Measurements from ENCODE around the gene CAMK1D. TPM values are rescaled to one million over a fixed set of nuclear protein-coding genes. Genes with fewer than 3 reads are reported as not detected.

The CAMK1D gene
- total and polyA plus RNA-seq, 2 experiments from 2014 or later, result 3.5 to 6.0 TPM

DNA sequence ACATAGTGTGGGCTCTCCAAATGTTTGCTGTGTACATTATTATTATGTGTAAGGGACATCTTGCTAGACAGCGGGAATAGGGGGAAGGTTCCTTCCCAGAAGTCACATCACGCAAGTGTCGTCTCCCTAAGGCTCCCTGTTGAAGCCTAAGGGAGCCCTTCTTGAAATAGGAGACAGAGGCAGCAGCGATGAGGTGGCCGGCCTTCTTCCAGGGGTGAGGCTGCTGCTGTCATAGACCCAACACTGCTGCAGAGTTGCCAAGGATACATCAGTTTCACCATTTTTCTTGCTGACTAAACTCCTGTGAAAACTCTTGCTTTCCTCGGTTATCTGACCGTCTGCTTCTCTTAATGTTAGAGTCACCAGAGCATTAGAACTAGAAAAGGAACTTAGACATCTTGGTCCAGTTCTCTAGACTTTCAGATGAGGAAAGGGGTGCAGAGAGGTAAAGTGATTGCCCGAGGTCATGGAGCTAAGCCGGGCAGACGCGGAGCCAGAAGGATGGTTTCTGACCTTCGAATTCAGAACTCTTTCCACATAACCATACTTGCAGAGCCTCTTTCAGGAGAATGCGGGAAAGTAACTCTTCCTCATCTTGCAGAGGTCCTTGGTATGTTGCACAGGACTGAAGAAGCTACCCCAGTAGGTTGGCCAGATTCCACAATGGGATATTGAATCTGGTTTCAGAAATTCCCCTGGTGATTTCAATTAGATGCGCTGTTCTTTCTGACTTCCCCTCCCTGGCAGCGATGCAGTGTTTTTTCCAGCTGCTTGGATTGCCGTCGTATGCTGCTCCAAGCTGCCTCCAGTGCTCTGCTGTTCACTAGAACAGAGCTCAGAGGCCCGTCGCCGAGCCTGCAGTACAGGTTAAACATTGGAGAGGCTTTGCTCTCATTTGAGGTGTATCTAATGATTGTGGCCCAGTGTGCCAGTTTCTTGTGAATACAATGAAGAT lies 217.1 kb downstream of the CAMK1D start:
- Histone ChIP-seq H3K79me2 (no peaks in the 10 kb centered on the region), H3K4me1 (ENCODE audit: insufficient read depth) (no peaks in the 10 kb centered on the region), H3K27ac (no peak overlapping the region), H3K27me3 (no peaks in the 10 kb centered on the region), H2AFZ (no peak overlapping the region), H3K9me3 (ENCODE audit: low read depth) (no peaks in the 10 kb centered on the region), H3K9me2 (replicated peaks; ENCODE audit: insufficient read depth) (no peaks in the 10 kb centered on the region), H4K20me1 (ENCODE audit: insufficient read depth, poor library complexity, severe bottlenecking) (no peaks in the 10 kb centered on the region), H3K4me3 (no peak overlapping the region), H3K4me2 (no peak overlapping the region), H3K36me3 (replicated peaks; ENCODE audit: insufficient read depth, low read depth) (no peaks in the 10 kb centered on the region)
- WGBS (ENCODE audit: low lambda C conversion rate, missing lambda C conversion rate), result 86% methylated on average over 20 of the region's 20 CpGs
- TF ChIP-seq EZH2 (IDR thresholded peaks at IDR 0.05; ENCODE audit: borderline replicate concordance) (no peak), EZH2phosphoT487 (IDR thresholded peaks at IDR 0.05; ENCODE audit: low read depth, severe bottlenecking, unreplicated experiment) (no peak)
- TF ChIP-seq, protein P1, sequence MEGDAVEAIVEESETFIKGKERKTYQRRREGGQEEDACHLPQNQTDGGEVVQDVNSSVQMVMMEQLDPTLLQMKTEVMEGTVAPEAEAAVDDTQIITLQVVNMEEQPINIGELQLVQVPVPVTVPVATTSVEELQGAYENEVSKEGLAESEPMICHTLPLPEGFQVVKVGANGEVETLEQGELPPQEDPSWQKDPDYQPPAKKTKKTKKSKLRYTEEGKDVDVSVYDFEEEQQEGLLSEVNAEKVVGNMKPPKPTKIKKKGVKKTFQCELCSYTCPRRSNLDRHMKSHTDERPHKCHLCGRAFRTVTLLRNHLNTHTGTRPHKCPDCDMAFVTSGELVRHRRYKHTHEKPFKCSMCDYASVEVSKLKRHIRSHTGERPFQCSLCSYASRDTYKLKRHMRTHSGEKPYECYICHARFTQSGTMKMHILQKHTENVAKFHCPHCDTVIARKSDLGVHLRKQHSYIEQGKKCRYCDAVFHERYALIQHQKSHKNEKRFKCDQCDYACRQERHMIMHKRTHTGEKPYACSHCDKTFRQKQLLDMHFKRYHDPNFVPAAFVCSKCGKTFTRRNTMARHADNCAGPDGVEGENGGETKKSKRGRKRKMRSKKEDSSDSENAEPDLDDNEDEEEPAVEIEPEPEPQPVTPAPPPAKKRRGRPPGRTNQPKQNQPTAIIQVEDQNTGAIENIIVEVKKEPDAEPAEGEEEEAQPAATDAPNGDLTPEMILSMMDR (IDR thresholded peaks at IDR 0.05; ENCODE audit: poor library complexity), result no peak
- no peak for DNase-seq (ENCODE audit: low spot score)

DNA sequence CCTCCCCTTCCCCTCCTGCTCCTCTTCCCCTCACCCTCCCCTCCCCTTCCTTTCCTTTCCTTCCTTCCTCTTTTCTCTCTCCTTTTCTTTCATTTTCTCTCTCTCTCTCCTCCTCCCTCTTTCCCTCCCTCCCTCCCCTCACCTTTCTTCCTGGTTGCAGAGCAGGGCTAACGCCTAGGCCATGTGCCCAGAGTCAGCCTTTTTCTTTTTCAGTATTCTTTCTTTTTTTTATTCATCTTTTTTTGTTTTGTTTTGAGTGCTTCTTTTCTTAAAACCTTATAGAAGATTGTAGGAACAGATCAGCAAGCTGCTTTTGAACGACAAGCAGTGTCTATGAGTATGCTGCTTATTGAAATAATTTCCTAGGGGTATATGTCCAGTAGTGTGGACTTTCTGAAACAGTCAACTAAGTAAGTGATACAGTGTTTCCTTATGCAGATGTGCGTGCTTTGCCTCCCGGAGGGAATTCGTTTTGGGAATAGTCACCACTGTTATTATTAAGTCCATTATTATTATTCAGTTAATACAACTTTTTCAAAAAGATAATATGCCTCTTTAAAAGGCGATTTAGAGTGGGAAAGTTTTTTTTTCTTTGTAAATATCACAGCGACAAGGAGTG lies 219.2 kb downstream of the CAMK1D start:
- Histone ChIP-seq H4K20me1 (ENCODE audit: insufficient read depth, poor library complexity, severe bottlenecking) (no peaks in the 10 kb centered on the region), H2AFZ (no peak overlapping the region), H3K9me2 (replicated peaks; ENCODE audit: insufficient read depth) (no peaks in the 10 kb centered on the region), H3K4me1 (ENCODE audit: insufficient read depth) (no peaks in the 10 kb centered on the region), H3K27me3 (no peaks in the 10 kb centered on the region), H3K36me3 (replicated peaks; ENCODE audit: insufficient read depth, low read depth) (no peaks in the 10 kb centered on the region), H3K4me2 (no peak overlapping the region), H3K79me2 (no peaks in the 10 kb centered on the region), H3K27ac (no peak overlapping the region), H3K4me3 (no peak overlapping the region), H3K9me3 (ENCODE audit: low read depth) (no peaks in the 10 kb centered on the region)
- DNase-seq (ENCODE audit: low spot score), result no peak
- 81% methylated on average over 7 of the region's 7 CpGs for WGBS (ENCODE audit: low lambda C conversion rate, missing lambda C conversion rate)
- no peak for TF ChIP-seq EZH2phosphoT487 (IDR thresholded peaks at IDR 0.05; ENCODE audit: low read depth, severe bottlenecking, unreplicated experiment)

DNA sequence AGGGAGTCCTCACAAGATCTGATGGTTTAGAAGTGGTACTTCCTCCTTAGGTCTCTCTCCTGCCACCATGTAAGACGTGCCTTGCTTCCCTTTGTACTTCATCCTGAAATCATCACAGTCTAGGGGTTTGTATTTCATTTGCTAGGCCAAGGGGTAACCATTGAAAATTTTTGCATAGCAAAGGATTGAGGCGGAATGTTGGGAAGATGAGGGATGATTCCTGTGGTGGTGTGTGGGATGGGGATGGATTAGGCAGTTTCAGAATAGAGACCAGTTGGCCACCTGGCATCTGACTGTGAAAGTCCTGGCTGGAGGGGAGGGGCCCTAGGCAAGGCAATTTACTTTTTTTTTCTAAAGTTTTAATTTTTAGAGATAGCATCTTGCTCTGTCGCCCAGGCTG lies 222.9 kb downstream of the CAMK1D start:
- H3K36me3 ChIP-seq (replicated peaks; ENCODE audit: insufficient read depth, low read depth), result no peaks in the 10 kb centered on the region
- no peak for DNase-seq (ENCODE audit: low spot score)
- WGBS (ENCODE audit: low lambda C conversion rate, missing lambda C conversion rate), result 90% methylated on average over 3 of the region's 3 CpGs
- H3K27ac ChIP-seq, result no peak overlapping the region
- TF ChIP-seq EZH2 (IDR thresholded peaks at IDR 0.05; ENCODE audit: borderline replicate concordance), result no peak
- TF ChIP-seq, protein P1 (IDR thresholded peaks at IDR 0.05; ENCODE audit: poor library complexity), result no peak
- no peak overlapping the region for H3K4me3 ChIP-seq
- no peaks in the 10 kb centered on the region for H4K20me1 ChIP-seq (ENCODE audit: insufficient read depth, poor library complexity, severe bottlenecking)
- no peaks in the 10 kb centered on the region for H3K27me3 ChIP-seq
- H3K9me3 ChIP-seq (ENCODE audit: low read depth), result no peaks in the 10 kb centered on the region
- H3K4me2 ChIP-seq, result no peak overlapping the region
- H2AFZ ChIP-seq, result no peak overlapping the region
- H3K4me1 ChIP-seq (ENCODE audit: insufficient read depth), result no peaks in the 10 kb centered on the region
- no peaks in the 10 kb centered on the region for H3K79me2 ChIP-seq
- H3K9me2 ChIP-seq (replicated peaks; ENCODE audit: insufficient read depth), result no peaks in the 10 kb centered on the region

DNA sequence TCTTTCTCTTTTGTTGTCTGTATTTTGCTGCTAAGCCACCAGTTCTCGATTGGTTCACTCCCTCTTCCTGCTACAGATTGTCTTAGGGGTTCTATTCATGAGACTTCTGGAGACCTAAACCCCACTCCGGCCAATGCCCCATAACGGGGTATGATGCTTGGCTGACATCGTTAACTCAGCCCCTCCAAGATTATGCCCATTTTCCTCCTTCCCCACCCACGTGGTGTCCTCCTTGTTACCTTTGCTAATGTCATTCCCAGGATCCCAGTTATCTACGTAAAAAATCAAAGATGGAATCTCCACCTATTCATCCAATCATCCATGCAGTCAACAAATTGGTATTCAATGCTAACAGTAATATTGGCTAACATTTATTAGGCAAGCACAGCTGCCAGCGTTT lies 228.3 kb downstream of the CAMK1D start:
- no peaks in the 10 kb centered on the region for H3K9me3 ChIP-seq (ENCODE audit: low read depth)
- no peaks in the 10 kb centered on the region for H3K79me2 ChIP-seq
- no peaks in the 10 kb centered on the region for H4K20me1 ChIP-seq (ENCODE audit: insufficient read depth, poor library complexity, severe bottlenecking)
- H3K27ac ChIP-seq, result no peak overlapping the region
- TF ChIP-seq EZH2phosphoT487 (IDR thresholded peaks at IDR 0.05; ENCODE audit: low read depth, severe bottlenecking, unreplicated experiment) (no peak), EZH2 (IDR thresholded peaks at IDR 0.05; ENCODE audit: borderline replicate concordance) (no peak)
- TF ChIP-seq, protein P1 (IDR thresholded peaks at IDR 0.05; ENCODE audit: poor library complexity), result no peak
- H3K4me3 ChIP-seq, result no peak overlapping the region
- no peaks in the 10 kb centered on the region for H3K36me3 ChIP-seq (replicated peaks; ENCODE audit: insufficient read depth, low read depth)
- no peak overlapping the region for H3K4me2 ChIP-seq
- no peak for DNase-seq (ENCODE audit: low spot score)
- WGBS (ENCODE audit: low lambda C conversion rate, missing lambda C conversion rate), result 94% methylated on average over 7 of the region's 7 CpGs
- no peaks in the 10 kb centered on the region for H3K27me3 ChIP-seq
- no peaks in the 10 kb centered on the region for H3K9me2 ChIP-seq (replicated peaks; ENCODE audit: insufficient read depth)
- no peaks in the 10 kb centered on the region for H3K4me1 ChIP-seq (ENCODE audit: insufficient read depth)
- no peak overlapping the region for H2AFZ ChIP-seq

Measured in hepatocyte (in vitro differentiated cells).